GM23338 (cell line): ENCODE data around the gene ATP6V1F. TPM values are rescaled to one million over a fixed set of nuclear protein-coding genes. Genes with fewer than 3 reads are reported as not detected.

Experiments used
- ATAC-seq: fragments of 200-7000 bp; cut with Tn5 transposase; 3 replicates; pipeline ENCODE4 v1.9.1; 2020
- DNase-seq: peaks from one replicate; pipeline ENCODE4 v3.0.0-alpha.2; 2015; ENCODE audit warnings: low spot score
- H2AFZ ChIP-seq: fragments of 200-600 bp; sonication (generic); 2 replicates; pipeline ENCODE4 v1.8.0; 2016; ENCODE audit warnings: antibody characterized with exemption, mild to moderate bottlenecking, moderate library complexity
- H3F3A ChIP-seq: fragments of 200-600 bp; sonication (generic); replicated peaks from 2 replicates; pipeline ENCODE4 v1.8.0; 2017; ENCODE audit warnings: antibody characterized with exemption, mixed run types, low read depth
- H3K27ac ChIP-seq: fragments of 200-600 bp; sonication (generic); 2 replicates; pipeline ENCODE4 v1.6.1; 2016; ENCODE audit warnings: low read depth
- H3K27me3 ChIP-seq: fragments of 200-600 bp; sonication (generic); 2 replicates; pipeline ENCODE4 v1.8.0; 2016; ENCODE audit warnings: mild to moderate bottlenecking, mixed run types, moderate library complexity; ENCODE audit not compliant: insufficient read depth
- H3K36me3 ChIP-seq: fragments of 200-600 bp; sonication (generic); 2 replicates; pipeline ENCODE4 v1.8.0; 2016; ENCODE audit warnings: mild to moderate bottlenecking; ENCODE audit not compliant: insufficient read depth
- H3K4me1 ChIP-seq: fragments of 200-600 bp; sonication (generic); 2 replicates; pipeline ENCODE4 v1.8.0; 2016; ENCODE audit warnings: mild to moderate bottlenecking, moderate library complexity; ENCODE audit not compliant: insufficient read depth
- H3K4me2 ChIP-seq: fragments of 200-600 bp; sonication (generic); 2 replicates; pipeline ENCODE4 v1.7.1; 2017; ENCODE audit warnings: mixed run types
- H3K4me3 ChIP-seq: fragments of 200-600 bp; sonication (generic); 2 replicates; pipeline ENCODE4 v1.6.1; 2016; ENCODE audit warnings: mixed run types
- H3K79me2 ChIP-seq: fragments of 200-600 bp; sonication (generic); replicated peaks from 2 replicates; pipeline ENCODE4 v1.8.0; 2017; ENCODE audit warnings: mild to moderate bottlenecking; ENCODE audit not compliant: insufficient read depth
- H3K9me2 ChIP-seq: fragments of 200-600 bp; sonication (generic); 2 replicates; pipeline ENCODE4 v1.8.0; 2017; ENCODE audit not compliant: insufficient read depth
- H4K20me1 ChIP-seq: fragments of 200-600 bp; sonication (generic); replicated peaks from 2 replicates; pipeline ENCODE4 v1.8.0; 2017; ENCODE audit warnings: mild to moderate bottlenecking; ENCODE audit not compliant: insufficient read depth
- H3K27ac Mint-ChIP-seq: 2 replicates; pipeline ENCODE4 v1.8.0; 2020; ENCODE audit warnings: inconsistent platforms, mild to moderate bottlenecking, moderate library complexity, mixed read lengths
- H3K27me3 Mint-ChIP-seq: 3 replicates; pipeline ENCODE4 v1.8.0; 2022; ENCODE audit warnings: low read depth, mild to moderate bottlenecking, moderate library complexity, mixed read lengths, inconsistent platforms; ENCODE audit not compliant: insufficient read depth, poor library complexity
- H3K36me3 Mint-ChIP-seq: 3 replicates; pipeline ENCODE4 v1.8.0; 2021; ENCODE audit warnings: low read depth, mild to moderate bottlenecking, inconsistent platforms, moderate library complexity, mixed read lengths
- H3K4me1 Mint-ChIP-seq: 3 replicates; pipeline ENCODE4 v1.8.0; 2020; ENCODE audit warnings: mild to moderate bottlenecking, inconsistent platforms, mixed read lengths
- H3K4me3 Mint-ChIP-seq: 3 replicates; pipeline ENCODE4 v1.8.0; 2021; ENCODE audit warnings: moderate library complexity, mild to moderate bottlenecking, inconsistent platforms, mixed read lengths
- H3K9me3 Mint-ChIP-seq: 3 replicates; pipeline ENCODE4 v1.8.0; 2020; ENCODE audit warnings: moderate library complexity, mild to moderate bottlenecking, inconsistent platforms, mixed read lengths
- CTCF ChIP-seq, 2 experiments: fragments of 200-600 bp in 1 of 2; sonication (generic) in 1 of 2; conservative IDR thresholded peaks; 2 replicates each; pipeline versions ENCODE4 v1.5.1 to v1.6.1; 2016 to 2017; ENCODE audit warnings: antibody characterized with exemption in 2 of 2, low read depth in 2 of 2, mild to moderate bottlenecking in 2 of 2, moderate library complexity in 1 of 2
- POLR2AphosphoS5 ChIP-seq: IDR thresholded peaks from 2 replicates; pipeline ENCODE4 v1.6.1; 2016; ENCODE audit warnings: antibody characterized with exemption, low read depth
- STAT1 ChIP-seq: IDR thresholded peaks from one replicate; pipeline ENCODE4 v1.6.1; 2016; ENCODE audit warnings: antibody characterized with exemption; ENCODE audit not compliant: unreplicated experiment
- ZNF462 ChIP-seq: fragments of 250-450 bp; sonication (Bioruptor Pico); IDR thresholded peaks from 2 replicates; pipeline ENCODE4 v1.5.0; 2020; ENCODE audit warnings: mild to moderate bottlenecking, moderate library complexity
- polyA plus RNA-seq: library from polyadenylated mRNA; unstranded; fragments of >200 nt; fragmentation: Nextera tagmentation; extraction: Ambion mirVana; gene quantifications from 2 replicates; pipeline ENCODE4 v1.2.1, GENCODE V29; 2016
- total RNA-seq: library from RNA; depleted of rRNA; stranded (reverse); fragments of >200 nt; shearing (Covaris generic); gene quantifications from 2 replicates; pipeline ENCODE4 v1.2.3, GENCODE V29; 2014

The ATP6V1F gene
- total and polyA plus RNA-seq, 2 experiments from 2014 or later, result 66.5 to 271 TPM

GRCh38 chr7:128885370-128886187 lies 22.9 kb downstream of the ATP6V1F start (continued):
- no peak for TF ChIP-seq ZNF462 (CRISPR knock-in tag)
- TF ChIP-seq POLR2AphosphoS5, result no peak
- no peak for TF ChIP-seq STAT1

- H3K79me2 ChIP-seq, result no peaks in the 10 kb centered on the region
- H4K20me1 ChIP-seq, result no peaks in the 10 kb centered on the region
- no peak overlapping the region for H3K4me2 ChIP-seq
- H3K27ac ChIP-seq, result no peak overlapping the region
- no peak overlapping the region for H2AFZ ChIP-seq
- no peak overlapping the region for H3K4me3 ChIP-seq
- peaks cover 26% of the 10 kb centered on the region for H3K27me3 Mint-ChIP-seq
- H3K9me2 ChIP-seq, result no peaks in the 10 kb centered on the region
- H3K9me3 Mint-ChIP-seq, result peaks cover 3% of the 10 kb centered on the region; the same call in 1 of the 3 replicates
- TF ChIP-seq CTCF (conservative IDR thresholded peaks at IDR 0.05; ENCODE audit: low read depth in 2 of 2) (peak in 1 of 2 experiments; percentile 26; a peak in 1 of 4 replicates), ZNF462 (CRISPR knock-in tag) (no peak)
- DNase-seq, result no peak
- no peaks in the 10 kb centered on the region for H3K36me3 ChIP-seq
- ATAC-seq, result no peak
- H3F3A ChIP-seq, result 0 out of 2 replicates have a peak, but pooled peaks cover 7% of the 10 kb centered on the region
- H3K4me1 Mint-ChIP-seq, result no peaks in the 10 kb centered on the region; the same call in 1 of the 3 replicates
- no peaks in the 10 kb centered on the region for H3K36me3 Mint-ChIP-seq
- H3K27ac Mint-ChIP-seq, result no peak overlapping the region
- peaks cover 12% of the 10 kb centered on the region; the same call in 1 of the 2 replicates for H3K4me1 ChIP-seq
- no peak overlapping the region for H3K4me3 Mint-ChIP-seq
- H3K27me3 ChIP-seq, result peaks cover 10% of the 10 kb centered on the region; the same call in 1 of the 2 replicates
These were observed 23.9 kb downstream of the ATP6V1F start for GRCh38 chr7:128886391-128887168.
